ENCODE measurements around the gene PHKG1.
"Not testable (repeated sequence)": the region's sequence is repeated elsewhere in the genome, so short reads cannot be mapped to it uniquely, and the experiment has no call there.

The PHKG1 gene

GRCh38 chr7:56092789-56093531 is at the start of gene PHKG1:
Gene PHKG1, minus strand, starts transcription at chr7:56092952. Its CDS starts 4,011 bp downstream, at chr7:56088941.
- peak; percentile 68 for DNase-seq (ENCODE audit: low read depth, low spot score)

GRCh38 chr7:56131062-56131461 is 38.3 kb upstream of the PHKG1 start:
- DNase-seq (ENCODE audit: low read depth, low spot score), result not testable (repeated sequence)

GRCh38 chr7:56127241-56127975 is 34.7 kb upstream of the PHKG1 start:
- DNase-seq (ENCODE audit: low read depth, low spot score), result no peak

GRCh38 chr7:56125831-56126230 is 33.1 kb upstream of the PHKG1 start:
- DNase-seq (ENCODE audit: low read depth, low spot score), result no peak

GRCh38 chr7:56124981-56125380 is 32.2 kb upstream of the PHKG1 start:
- DNase-seq (ENCODE audit: low read depth, low spot score), result no peak

DNA sequence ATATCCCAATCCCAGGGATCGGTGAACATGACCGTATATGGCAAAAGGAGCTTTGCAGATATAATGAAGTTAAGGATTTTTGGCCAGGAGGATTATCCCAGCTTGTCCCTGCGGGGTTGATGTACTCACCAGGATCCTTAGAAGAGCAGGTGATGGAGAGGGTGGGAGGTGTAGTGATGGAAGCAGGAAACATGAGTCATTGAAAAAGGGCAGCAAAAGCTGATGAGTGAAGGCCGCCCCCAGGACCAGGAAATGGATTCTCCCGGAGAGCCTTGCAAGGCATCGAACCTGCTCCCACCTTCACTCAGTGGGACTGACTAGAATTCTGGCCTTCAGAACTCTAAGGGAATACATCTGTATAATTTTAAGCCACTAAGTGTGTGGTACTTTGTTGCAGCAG is 28.7 kb upstream of the PHKG1 start:
- no peak for DNase-seq (ENCODE audit: low read depth, low spot score)

DNA sequence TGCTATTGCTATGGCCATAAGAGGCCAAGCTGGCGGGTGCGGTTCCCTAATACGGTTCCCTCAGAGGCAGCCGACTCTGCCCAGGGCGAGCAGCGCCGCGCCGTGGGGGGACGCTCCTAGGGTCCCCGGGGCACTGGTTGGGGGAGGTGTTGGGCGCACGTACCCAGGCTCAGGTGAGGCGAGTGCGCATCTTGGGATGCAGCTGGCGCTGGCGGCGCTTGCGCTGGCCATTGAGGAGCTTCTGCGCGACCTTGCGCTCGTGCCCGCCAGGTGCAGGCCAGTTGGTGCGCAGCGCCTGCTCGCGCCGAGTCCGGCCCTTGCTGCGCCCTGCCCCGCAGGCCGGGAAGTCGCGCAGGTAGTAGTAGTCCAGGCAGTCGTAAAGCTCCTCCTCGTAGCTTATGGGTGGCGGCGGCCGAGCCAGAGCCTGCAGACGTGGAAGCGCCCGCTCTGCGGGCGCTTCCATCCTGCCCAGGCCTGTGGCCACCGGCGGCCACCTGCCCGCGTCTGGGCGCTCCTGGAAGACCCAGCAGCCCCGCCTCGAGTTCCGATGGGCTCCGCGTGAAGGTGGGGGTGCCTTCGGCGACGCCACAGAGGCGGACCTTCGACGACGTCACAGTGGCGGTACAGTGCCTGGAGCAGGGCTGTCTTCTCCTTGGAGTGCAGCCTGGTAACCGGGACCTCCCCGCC is 23.2 kb upstream of the PHKG1 start, which contains the start of gene NUPR2:
TSS of gene NUPR2 (minus strand) at position 566 of the 687 bp plus-strand sequence. CDS start at position 463, 103 bp downstream.
- DNase-seq (ENCODE audit: low read depth, low spot score), result peak; percentile 58

DNA sequence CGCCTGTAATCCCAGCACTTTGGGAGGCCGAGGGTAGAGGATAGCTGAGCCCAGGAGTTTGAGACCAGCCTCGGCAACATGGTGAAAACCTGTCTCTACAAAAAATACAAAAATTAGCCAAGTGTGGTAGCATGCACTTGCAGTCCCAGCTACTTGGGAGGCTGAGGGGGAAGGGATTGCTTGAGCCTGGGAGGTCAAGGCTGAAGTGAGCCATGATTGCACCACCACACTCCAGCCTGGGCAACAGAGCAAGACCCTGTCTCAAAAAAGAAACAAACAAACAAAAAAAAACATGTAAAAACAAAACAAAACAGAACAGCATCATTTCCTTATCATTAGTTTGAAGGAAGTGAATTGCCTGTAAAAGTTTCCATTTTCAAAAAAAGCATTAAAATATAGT is 19.5 kb upstream of the PHKG1 start:
- DNase-seq (ENCODE audit: low read depth, low spot score), result not testable (repeated sequence)

DNA sequence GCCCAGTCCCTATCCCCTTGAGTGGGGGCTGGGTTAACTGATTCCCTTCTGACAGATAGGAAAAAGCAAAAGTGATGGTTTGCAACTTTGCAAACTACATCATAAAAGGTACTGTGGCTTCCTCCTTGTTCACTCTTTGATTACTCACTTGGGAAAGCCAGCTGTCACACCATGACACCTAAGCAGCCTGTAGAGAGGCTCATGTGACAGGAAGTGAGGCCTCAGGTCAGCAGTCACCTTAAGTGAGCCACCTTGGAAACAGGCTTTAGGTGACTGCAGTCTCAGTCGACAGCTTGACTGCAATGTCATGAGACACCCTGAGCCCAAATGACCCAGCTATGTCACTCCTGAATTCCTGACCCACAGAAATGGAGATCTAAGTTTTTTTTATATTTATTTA is 17.9 kb upstream of the PHKG1 start:
- DNase-seq (ENCODE audit: low read depth, low spot score), result no peak

GRCh38 chr7:56107954-56108258 is 15.2 kb upstream of the PHKG1 start:
- DNase-seq (ENCODE audit: low read depth, low spot score), result no peak

DNA sequence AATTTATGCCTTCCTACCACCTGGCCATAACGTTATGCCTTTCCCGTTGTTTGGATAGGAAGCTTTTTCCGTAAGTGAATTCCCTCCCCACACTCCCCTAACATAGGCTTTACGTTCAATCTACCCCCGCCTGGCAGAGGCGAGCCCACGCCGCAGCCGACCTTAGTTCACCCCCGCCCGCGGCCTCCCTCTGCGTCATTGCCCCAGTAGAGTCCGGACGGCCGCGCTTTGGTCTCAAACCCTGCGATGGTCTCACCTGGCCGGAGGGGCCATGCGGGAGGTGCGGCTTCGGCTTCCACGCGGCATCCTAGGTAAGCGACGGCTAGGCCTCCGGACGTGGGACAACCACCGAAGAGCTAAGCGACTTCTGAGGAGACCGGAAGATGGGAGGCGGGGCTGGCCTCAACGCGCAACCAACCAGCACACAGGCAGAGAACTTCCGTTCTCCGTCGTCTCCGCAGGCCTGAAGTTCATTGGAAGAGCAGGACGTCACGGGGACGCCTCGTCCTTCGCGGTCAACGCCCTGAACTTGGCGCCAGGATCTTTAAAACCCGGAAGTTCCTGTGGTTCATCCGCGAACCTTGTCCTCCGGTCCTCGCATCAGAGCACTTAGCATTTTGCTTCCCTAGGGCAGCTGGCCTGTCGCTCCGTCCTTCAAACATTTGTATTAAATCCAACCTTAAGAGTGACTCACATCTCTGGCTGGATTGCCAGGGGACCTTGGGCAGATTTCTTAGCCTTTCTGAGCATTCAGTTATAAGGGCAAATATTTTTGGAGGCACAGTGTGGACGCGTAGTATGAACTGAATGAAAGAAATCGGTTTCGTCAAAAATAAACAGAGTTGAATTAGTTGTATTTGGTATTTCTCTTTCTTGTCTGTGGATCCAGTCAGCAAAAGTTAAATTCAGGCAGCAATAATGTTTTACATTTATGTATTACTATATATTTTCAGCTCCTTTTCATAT is 13.6 kb upstream of the PHKG1 start, which contains the start of gene CHCHD2:
TSS of gene CHCHD2 (minus strand) at position 369 of the 966 bp plus-strand sequence. CDS start at position 306, 63 bp downstream.
- peak; percentile 99 for DNase-seq (ENCODE audit: low read depth, low spot score)

DNA sequence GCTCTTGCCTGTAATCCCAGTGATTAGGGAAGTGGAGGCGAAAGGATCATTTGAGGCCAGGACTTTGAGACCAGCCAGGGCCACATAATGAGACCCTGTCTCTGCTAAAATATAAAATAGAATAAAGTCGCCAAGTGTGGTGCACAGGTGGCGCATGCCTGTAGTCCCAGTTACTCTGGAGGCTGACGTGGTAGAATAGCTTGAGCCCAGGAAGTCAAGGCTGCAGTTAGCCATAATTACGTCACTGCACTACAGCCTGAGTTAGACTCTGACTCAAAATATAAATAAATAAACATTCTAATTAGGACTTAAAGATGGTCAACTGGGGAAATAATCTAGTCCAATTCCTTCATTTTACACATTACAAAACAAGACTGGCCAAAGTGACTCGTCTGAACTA is 12.8 kb upstream of the PHKG1 start:
- DNase-seq (ENCODE audit: low read depth, low spot score), result peak; percentile 18

GRCh38 chr7:56104138-56104537 is 11.4 kb upstream of the PHKG1 start:
- DNase-seq (ENCODE audit: low read depth, low spot score), result not testable (repeated sequence)

- DNase-seq (ENCODE audit: low read depth, low spot score), result no peak
Measured at GRCh38 chr7:56099653-56100052, 6.9 kb upstream of the PHKG1 start.

DNA sequence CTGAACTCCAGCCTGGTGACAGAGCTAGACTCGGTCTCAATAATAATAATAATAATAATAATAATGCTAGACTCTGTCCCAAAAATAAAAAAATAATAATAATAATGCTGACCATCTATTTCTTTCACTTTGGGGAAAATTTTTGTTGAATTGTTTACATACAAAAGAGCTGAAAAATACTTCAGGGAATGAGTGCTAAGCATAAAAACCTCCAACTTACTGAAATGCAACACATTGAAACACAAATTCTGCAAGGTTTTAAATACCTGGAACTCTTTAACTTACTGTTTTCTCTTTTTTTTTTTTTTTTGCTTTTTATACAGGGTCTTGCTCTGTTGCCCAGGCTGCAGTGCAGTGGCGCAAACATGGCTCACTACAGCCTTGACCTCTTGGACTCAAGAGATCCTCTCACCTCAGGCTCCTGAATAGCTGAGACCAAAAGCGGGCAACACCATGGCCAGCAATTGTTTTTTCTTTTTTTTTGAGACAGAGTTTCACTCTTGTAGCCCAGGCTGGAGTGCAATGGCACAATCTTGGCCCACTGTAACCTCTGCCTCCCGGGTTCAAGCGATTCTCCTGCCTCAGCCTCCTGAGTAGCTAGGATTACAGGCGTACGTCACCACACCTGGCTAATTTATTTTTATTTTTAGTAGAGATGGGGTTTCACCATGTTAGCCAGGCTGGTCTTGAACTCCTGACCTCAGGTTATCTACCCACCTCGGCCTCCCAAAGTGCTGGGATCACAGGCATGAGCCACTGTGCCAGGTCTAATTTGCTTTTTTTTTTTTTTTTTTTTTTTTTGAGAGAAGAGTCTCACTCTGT is 5.6 kb upstream of the PHKG1 start:
- not testable (repeated sequence) for DNase-seq (ENCODE audit: low read depth, low spot score)

- DNase-seq (ENCODE audit: low read depth, low spot score), result no peak
Measured at GRCh38 chr7:56097700-56098099, 4.9 kb upstream of the PHKG1 start.

DNA sequence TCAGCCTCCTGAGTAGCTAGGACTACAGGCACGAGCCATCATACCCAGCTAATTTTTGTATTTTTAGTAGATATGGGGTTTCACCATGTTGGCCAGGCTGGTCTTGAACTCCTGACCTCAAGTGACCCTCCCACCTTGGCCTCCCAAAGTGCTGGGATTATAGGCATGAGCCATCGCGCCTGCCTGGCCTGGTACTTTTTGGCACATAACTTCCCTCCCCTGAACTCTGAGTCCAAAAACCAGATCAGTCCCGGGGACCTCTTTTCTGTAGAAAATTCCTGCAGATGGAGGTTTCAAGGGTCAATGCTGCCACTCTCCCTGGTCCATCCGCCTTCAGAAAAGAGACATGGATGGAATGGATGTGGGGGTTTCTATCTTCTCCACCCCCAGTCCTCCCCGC is 364 bp downstream of the PHKG1 start:
- DNase-seq (ENCODE audit: low read depth, low spot score), result not testable (repeated sequence)

GRCh38 chr7:56091591-56091990 is 1.2 kb downstream of the PHKG1 start:
- no peak for DNase-seq (ENCODE audit: low read depth, low spot score)

DNA sequence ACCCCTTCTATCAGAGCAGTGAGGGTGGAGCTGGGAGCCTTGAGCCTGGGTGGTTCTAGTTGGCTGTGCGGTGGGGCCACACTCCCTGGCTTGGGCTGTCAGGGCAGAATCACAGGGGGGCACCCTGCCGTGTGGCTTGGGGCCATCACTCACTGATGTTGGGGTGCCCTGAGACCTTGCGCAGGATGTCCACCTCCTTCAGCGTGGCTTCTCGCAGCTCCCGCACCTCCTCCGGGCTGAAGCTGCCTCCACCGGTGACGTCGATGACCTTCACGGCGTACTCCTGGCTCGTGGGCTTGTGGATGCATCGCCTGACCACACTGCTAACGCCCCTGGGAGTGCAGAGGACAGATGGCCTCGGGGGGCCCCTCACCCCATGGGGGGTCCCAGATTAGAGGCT is 5.3 kb downstream of the PHKG1 start:
- DNase-seq (ENCODE audit: low read depth, low spot score), result no peak

- DNase-seq (ENCODE audit: low read depth, low spot score), result no peak
Measured at GRCh38 chr7:56086761-56087160, 6.0 kb downstream of the PHKG1 start.

All from ELF-1 (cell line).